GM06990 (cell line): Measurements from ENCODE around the gene CDKN2A.

Experiments
- DNase-seq: peaks from one replicate; pipeline ENCODE4 v3.0.0-alpha.2; 2011; ENCODE audit not compliant: insufficient read length; ENCODE audit errors: extremely low read depth
- H3K27me3 ChIP-seq: replicated peaks from 2 replicates; pipeline ENCODE4 v1.6.0; 2011; ENCODE audit warnings: low read length; ENCODE audit not compliant: control insufficient read depth, insufficient read depth
- H3K36me3 ChIP-seq: 2 replicates; pipeline ENCODE4 v1.5.1; 2011; ENCODE audit warnings: low read length; ENCODE audit not compliant: control insufficient read depth, insufficient read depth
- H3K4me3 ChIP-seq: replicated peaks from 2 replicates; pipeline ENCODE4 v1.5.1; 2011; ENCODE audit warnings: low read depth, mild to moderate bottlenecking, control low read depth, low read length
- CTCF ChIP-seq: IDR thresholded peaks from 2 replicates; pipeline ENCODE4 v1.5.1; 2011; ENCODE audit warnings: low read length, control low read depth, mild to moderate bottlenecking, inconsistent platforms; ENCODE audit not compliant: insufficient read depth, poor library complexity, severe bottlenecking

The CDKN2A gene

GRCh38 chr9:22030101-22030598, 36.0 kb upstream of the CDKN2A start:
- Histone ChIP-seq H3K27me3 (no peaks in the 10 kb centered on the region), H3K4me3 (no peak overlapping the region), H3K36me3 (no peaks in the 10 kb centered on the region)
- DNase-seq, result peak; percentile 43
- no peak for TF ChIP-seq CTCF

DNA sequence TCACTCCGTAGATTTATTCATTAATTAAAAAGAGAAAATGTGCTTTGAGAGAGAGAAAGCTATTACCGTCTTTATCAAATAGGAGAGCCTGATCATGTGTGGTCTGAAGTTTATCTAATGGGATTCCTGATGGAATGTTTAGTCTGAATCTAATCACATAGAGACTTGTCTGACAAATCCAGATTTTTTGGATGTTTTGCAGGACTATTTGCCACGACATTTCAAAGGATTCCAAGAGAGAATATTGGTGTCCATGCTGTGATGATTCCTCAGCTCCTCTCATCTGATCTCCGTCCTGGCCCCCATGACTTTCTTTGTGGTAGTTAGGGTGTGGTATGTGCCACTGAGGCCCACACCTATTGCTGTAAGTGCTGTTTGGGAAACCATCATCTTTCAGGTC, 35.0 kb upstream of the CDKN2A start:
- Histone ChIP-seq H3K4me3 (no peak overlapping the region), H3K27me3 (no peaks in the 10 kb centered on the region), H3K36me3 (no peaks in the 10 kb centered on the region)
- TF ChIP-seq CTCF, result no peak
- no peak for DNase-seq

DNA sequence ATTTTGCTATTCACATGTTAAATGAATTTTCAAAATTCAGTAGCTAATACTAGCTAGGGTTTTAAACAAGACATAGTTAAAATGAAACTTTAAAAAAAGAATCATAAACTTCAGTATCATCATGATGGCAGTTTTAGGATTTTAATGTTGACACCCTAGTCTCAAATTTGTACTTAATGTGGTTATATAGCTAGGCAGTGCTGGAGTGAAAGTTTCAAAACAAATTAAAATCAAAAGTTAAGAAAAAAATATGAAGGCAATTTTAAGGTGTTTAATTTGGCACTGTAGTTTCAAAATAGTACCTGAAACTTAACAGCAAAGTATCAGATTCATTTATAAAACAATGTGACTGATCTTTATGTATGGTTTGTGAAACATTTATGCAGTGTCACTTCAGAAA, 34.2 kb upstream of the CDKN2A start:
- Histone ChIP-seq H3K4me3 (no peak overlapping the region), H3K27me3 (no peaks in the 10 kb centered on the region), H3K36me3 (no peaks in the 10 kb centered on the region)
- no peak for DNase-seq
- TF ChIP-seq CTCF, result no peak

- no peak for TF ChIP-seq CTCF
- Histone ChIP-seq H3K27me3 (no peaks in the 10 kb centered on the region), H3K4me3 (no peak overlapping the region), H3K36me3 (no peaks in the 10 kb centered on the region)
- DNase-seq, result no peak
Observed at GRCh38 chr9:22026696-22027095, 32.5 kb upstream of the CDKN2A start.

DNA sequence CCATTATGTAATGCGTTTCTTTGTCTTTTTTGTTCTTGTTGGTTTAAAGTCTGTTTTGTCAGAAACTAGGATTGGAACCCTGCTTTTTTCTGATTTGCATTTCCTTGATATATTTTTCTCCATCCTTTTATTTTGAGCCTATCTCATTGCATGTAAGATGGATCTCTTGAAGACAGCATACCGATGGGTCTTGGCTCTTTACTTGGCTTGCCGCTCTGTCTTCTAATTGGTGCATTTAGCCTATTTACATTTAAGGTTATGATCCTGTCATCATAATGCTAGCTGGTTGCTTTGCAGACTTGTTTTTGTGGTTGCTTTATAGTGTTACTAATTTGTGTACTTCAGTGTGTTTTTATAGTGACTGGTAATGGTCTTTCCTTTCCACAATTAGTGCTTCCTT, 28.2 kb upstream of the CDKN2A start:
- no peak for TF ChIP-seq CTCF
- no peaks in the 10 kb centered on the region for H3K36me3 ChIP-seq
- no peak overlapping the region for H3K4me3 ChIP-seq
- H3K27me3 ChIP-seq, result no peaks in the 10 kb centered on the region
- no peak for DNase-seq
